HL-60/S4 (cell line): ENCODE measurements around the gene ATP5F1C.
"Not testable (repeated sequence)": the region's sequence is repeated elsewhere in the genome, so short reads cannot be mapped to it uniquely, and the experiment has no call there.

Experiments
- in situ Hi-C: fragments of 300-500 bp; cut with MboI; formaldehyde crosslinking; loops from 2 replicates; pipeline ENCODE4 v1.14.3; 2022; ENCODE audit warnings: low sequenced_read_pairs

Gene ATP5F1C

GRCh38 chr10:7787857-7788638, at the start of gene ATP5F1C, which contains the start of gene KIN:
Gene ATP5F1C (plus strand): TSS chr10:7788177. CDS start chr10:7788208, 31 bp downstream.
Gene KIN (minus strand): TSS chr10:7787993. CDS start chr10:7787933, 60 bp downstream.
- in situ Hi-C loops: no loop called here

GRCh38 chr10:7738536-7739407, 49.2 kb upstream of the ATP5F1C start:
- in situ Hi-C loops: loop anchor here (25.0 kb wide), 1 partner anchor 1574 kb away; no protein-coding TSS in a partner anchor

GRCh38 chr10:7744307-7744706, 43.7 kb upstream of the ATP5F1C start:
- in situ Hi-C loops: loop anchor here (25.0 kb wide), 1 partner anchor 1568 kb away; no protein-coding TSS in a partner anchor

GRCh38 chr10:7748637-7749036, 39.3 kb upstream of the ATP5F1C start:
- in situ Hi-C loops: loop anchor here (25.0 kb wide), 1 partner anchor 1564 kb away; no protein-coding TSS in a partner anchor

GRCh38 chr10:7750222-7750621, 37.8 kb upstream of the ATP5F1C start:
- in situ Hi-C loops: no loop called here

- in situ Hi-C loops: no loop called here
Observed at GRCh38 chr10:7752251-7752650, 35.7 kb upstream of the ATP5F1C start.

- in situ Hi-C loops: no loop called here
Observed at GRCh38 chr10:7755103-7755502, 32.9 kb upstream of the ATP5F1C start.

GRCh38 chr10:7756360-7756992, 31.5 kb upstream of the ATP5F1C start:
- in situ Hi-C loops: no loop called here

- in situ Hi-C loops: no loop called here
Observed at GRCh38 chr10:7763929-7764328, 24.0 kb upstream of the ATP5F1C start.

GRCh38 chr10:7766241-7766640, 21.7 kb upstream of the ATP5F1C start:
- in situ Hi-C loops: no loop called here

- in situ Hi-C loops: no loop called here
Observed at GRCh38 chr10:7767209-7767608, 20.8 kb upstream of the ATP5F1C start.

- in situ Hi-C loops: no loop called here
Observed at GRCh38 chr10:7768417-7768816, 19.6 kb upstream of the ATP5F1C start.

GRCh38 chr10:7773845-7774801, 13.9 kb upstream of the ATP5F1C start:
- in situ Hi-C loops: no loop called here

- in situ Hi-C loops: no loop called here
Observed at GRCh38 chr10:7776777-7777176, 11.2 kb upstream of the ATP5F1C start.

- in situ Hi-C loops: not testable (repeated sequence)
Observed at GRCh38 chr10:7782194-7782593, 5.8 kb upstream of the ATP5F1C start.

GRCh38 chr10:7786430-7786829, 1.5 kb upstream of the ATP5F1C start:
- in situ Hi-C loops: no loop called here

- in situ Hi-C loops: no loop called here
Observed at GRCh38 chr10:7787150-7787856, 674 bp upstream of the ATP5F1C start.

- in situ Hi-C loops: no loop called here
Observed at GRCh38 chr10:7788639-7789286, 786 bp downstream of the ATP5F1C start.

GRCh38 chr10:7789390-7789789, 1.4 kb downstream of the ATP5F1C start:
- in situ Hi-C loops: no loop called here
